Stimulated activated CD4-positive, alpha-beta T cell treated with anti-CD3 and anti-CD28 coated beads, Interleukin-15, amount 100 ng/mL, for 48 hours (primary cell): Measurements from ENCODE around the gene APBB2.
"Not testable (repeated sequence)": the region's sequence is repeated elsewhere in the genome, so short reads cannot be mapped to it uniquely, and the experiment has no call there.

ENCODE experiments used
- DNase-seq, 2 donors: peaks; one replicate each; pipeline ENCODE4 v3.0.0-alpha.2; 2020; ENCODE audit warnings: low read depth in 2 of 2

Gene APBB2

DNA sequence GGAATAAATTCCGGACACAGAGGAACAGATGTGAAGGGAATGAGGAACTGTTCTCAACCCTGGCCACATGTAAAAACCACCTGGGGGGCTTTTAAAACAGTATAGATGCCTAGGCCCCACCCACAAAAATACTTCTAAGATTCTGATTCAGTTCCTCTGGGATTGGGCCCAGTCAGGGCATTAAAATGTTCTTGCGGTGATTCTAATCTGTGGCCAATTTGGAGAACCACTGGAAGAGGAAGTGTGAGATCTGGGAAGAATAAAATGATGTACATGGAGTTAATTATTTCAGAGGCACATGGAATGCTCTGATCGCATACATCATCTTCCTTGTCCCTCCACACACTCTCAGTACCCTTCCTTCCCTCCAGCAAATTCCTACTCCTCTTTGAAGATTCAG is 192.2 kb downstream of the APBB2 start:
- DNase-seq, result no peak

DNA sequence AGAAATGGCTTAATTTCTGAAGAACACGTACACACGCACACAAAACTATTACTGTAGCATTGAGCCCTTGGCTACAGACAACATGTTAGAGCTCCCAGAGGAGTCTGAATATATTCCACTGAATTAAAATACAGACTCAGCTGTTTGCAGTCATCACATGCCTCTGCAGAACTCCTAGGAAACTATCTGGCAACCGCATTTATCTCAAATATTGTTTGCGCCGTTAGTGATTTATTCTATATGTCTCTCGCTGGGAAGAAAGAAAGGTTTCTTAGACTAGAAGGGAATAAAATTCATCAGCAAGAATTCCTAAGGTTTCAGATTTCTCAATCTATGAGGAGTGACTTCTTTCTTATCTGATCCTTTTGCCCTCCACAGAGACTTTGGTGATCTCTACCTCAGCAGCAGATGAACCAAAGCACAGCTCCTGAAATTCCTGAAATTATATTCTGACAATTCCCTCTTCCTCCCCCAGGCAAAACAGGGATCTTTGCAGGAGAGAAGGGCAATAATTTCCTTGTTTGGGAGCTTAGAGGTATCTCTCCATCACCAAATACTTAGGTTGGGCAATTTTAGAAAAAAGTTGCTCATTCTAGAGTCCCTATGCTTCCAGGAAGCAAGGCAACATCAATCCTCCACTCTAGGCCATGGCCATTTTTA is 199.2 kb downstream of the APBB2 start:
- no peak for DNase-seq

- no peak for DNase-seq
Measured at GRCh38 chr4:41014158-41014557, 200.2 kb downstream of the APBB2 start.

- DNase-seq, result no peak
Measured at GRCh38 chr4:41013746-41014145, 200.6 kb downstream of the APBB2 start.

DNA sequence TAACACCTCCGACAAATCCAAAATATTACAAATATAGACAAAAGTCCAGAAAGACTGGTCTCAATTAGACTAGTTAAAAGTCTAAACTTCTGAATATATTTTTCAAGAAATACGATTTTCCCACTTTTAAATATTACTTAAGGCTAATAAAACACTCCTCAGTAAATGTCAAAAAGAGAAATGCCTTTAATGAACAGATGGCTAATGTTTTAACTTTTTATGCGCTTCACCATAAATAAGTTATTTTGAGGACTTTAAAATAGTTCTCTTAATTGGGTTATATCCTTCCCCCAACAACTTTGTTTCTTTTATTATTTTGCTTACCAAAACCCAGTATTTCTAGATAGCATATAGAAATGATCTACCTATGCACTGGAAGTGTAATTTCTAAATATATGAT is 201.4 kb downstream of the APBB2 start:
- no peak for DNase-seq

DNA sequence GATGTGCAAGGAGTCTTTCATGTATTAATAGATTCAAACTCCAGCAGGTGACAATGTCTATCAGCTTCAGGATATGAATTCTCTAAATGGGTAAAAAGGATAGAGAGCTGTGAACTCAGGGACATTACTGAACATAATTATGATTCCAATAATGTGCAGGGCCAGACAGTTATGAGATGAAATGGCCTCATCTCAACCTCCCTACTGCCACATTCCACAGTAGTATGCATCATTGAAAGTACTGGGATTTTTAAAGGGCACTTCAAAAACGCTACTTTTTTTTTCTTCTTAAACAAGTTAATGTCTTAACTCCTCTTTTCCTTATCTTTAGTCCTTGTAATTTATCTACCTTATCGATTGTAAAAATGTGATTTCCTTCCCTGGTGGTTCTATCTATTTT is 202.0 kb downstream of the APBB2 start:
- DNase-seq, result no peak

GRCh38 chr4:41009411-41009810 is 204.9 kb downstream of the APBB2 start:
- no peak for DNase-seq

DNA sequence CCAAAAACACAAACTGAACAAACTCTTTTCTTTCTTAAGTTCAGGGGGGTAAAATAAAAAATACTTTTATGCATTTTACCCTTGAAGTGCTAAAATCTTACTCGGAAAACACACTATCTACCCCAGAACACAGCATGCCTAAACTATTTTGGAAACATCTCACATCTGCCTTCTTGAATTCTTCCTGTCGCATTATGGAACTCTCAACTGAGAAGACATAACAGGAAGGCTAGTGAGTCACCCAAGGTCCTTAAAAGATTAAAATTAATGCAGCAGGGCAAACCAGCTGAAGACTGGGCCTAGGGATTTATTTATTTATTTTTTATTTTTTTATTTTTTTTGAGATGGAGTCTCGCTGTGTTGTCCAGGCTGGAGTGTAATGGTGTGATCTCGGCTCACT is 208.2 kb downstream of the APBB2 start:
- DNase-seq, result no peak

DNA sequence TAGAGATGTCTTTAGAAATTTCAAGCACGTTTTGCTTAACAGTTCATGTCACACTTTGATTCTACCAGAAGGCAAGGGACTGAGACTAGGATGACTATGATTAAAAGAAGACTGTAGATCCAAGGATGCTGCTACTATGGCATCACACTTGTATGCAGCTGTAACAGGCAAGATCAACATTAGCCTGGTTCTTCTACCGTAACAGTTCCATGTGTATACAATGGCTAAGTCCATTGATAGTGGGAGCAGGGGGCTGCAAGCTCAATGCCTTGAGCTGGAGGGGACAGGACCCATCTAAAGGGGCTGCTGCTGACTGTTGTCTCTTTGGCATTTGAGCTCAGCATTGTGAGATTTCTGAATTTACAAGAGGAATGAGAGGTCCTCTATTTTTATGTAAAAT is 212.0 kb downstream of the APBB2 start:
- DNase-seq, result no peak

DNA sequence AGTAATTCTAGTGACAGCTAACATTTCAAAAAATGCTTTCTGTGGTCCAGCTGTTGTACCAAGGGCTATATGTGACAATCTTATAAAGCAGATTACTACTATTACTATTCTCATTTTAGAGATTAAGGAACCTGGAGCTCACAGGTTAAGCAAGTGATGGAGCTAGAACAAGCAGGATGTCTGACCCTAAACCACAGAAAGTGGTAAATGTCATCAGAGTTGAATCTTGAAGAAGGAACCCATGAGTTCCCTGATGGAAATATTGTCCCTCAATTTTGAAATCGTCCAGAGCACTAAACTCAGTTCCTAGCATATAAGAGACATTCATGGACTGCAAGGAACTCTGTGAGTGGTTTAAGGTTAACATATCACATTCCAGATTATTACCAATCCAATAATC is 214.0 kb downstream of the APBB2 start:
- DNase-seq, result no peak

DNA sequence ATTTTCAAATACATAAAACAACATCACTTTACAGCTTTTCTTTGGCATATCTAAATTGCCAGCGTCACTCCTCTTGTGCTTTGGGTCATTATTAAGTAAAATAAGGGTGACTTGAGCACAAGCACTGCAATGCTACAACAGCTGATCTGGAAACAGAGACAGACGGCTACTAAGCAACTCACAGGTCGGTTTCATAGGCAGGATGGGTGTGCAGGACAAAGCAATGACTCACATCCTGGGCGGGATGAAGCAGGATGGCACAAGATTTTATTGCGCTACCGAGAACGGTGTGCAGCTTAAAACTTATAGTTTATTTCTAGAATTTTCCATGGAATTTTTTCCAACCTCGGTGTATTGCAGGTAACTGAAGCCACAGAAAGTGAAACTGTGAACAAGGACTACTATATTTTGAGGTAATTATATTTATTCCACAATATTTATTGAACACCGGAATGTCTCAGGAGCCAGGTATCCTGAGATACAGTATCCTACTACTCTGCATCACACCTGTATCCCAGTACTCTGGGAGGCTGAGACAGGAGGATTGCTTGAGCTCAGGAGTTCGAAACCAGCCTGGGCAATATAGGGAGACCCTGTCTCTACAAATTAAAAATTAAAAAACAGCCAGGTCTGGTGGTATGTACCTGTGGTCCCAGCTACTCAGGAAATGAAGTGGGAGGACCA is 215.5 kb downstream of the APBB2 start:
- DNase-seq, result no peak

GRCh38 chr4:40995850-40996249 is 218.5 kb downstream of the APBB2 start:
- no peak for DNase-seq

- DNase-seq, result not testable (repeated sequence)
Measured at GRCh38 chr4:40994321-40994720, 220.0 kb downstream of the APBB2 start.

DNA sequence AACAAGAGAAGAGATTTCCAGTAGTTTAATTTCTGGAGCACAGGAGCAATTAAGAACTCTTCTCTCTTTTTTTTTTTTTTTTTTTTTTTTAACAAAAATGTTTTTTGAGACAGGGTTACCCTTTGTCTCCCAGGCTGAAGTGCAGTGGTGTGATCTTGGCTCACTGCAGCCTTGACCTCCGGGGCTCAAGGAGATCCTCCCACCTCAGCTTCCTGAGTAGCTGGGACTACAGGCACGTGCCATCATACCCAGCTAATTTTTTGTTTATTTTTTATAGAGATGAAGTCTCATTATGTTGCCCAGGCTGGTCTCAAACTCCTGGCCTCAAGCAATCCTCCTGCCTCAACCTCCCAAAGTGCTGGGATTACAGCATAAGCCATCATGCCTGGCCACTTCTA is 221.0 kb downstream of the APBB2 start:
- not testable (repeated sequence) for DNase-seq

DNA sequence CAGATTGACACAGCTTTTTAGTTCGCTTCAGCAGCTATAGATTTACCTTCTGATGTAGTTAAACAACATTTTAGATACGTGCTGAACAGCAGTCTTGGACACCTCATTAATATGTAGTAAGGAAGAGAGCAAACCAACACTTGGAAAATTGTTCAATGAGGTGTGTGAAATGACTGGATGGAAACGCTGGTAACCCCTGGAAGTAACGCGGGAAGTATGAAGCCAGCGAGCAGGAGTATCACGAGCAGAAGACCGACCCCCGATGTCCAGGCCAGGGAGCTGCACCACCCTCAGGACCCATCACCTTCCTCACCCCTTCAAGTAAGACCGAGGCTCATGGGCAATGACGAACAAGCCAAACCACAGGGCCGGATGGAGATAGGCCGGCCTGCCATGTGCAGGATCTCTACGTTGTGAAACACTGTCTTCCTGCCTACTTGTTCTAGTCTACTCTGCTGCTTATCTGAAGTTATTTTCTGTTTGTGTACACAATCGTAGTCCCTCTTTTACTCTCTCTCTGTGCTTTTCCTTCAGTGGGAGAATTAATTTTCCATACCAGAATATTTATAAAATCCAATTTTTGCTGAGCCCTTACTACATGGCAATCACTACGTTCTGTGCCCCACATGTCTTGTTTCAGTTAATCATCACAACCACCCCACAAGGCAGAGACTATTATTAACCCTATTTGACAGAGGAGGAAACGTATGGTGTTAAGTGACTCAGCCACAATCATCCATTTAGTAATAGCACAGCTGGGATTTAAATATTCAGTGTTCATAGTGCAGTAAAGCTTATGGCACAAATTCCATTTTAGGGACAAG is 221.7 kb downstream of the APBB2 start:
- no peak for DNase-seq

- no peak for DNase-seq
Measured at GRCh38 chr4:40991908-40992307, 222.4 kb downstream of the APBB2 start.

GRCh38 chr4:40990899-40991265 is 223.5 kb downstream of the APBB2 start:
- no peak for DNase-seq

- DNase-seq, result no peak
Measured at GRCh38 chr4:40990236-40990898, 224.0 kb downstream of the APBB2 start.

GRCh38 chr4:40987151-40987550 is 227.2 kb downstream of the APBB2 start:
- DNase-seq, result no peak

DNA sequence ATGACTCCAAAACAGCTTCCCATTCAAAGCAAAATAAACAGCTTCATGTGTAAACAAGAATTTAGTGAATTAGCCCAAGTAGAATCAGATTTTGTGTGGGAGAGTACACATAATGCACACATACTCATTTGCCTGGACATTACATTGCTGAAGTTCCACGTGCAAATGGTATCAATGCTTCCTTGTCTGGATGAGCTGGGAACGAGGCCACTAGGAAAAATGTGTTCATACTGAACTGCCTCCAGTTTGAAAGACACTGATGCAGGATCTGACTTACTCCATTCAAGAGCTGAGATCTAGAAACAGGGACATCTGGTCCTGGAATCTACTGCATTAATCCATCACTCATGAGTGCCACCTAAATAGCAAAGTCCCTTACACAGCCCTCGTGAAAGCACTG is 228.0 kb downstream of the APBB2 start:
- no peak for DNase-seq

- no peak for DNase-seq
Measured at GRCh38 chr4:40984051-40984450, 230.3 kb downstream of the APBB2 start.

- DNase-seq, result no peak
Measured at GRCh38 chr4:40980318-40980883, 233.9 kb downstream of the APBB2 start.
